ENCODE results near the gene DDX23. TPM values are rescaled to one million over a fixed set of nuclear protein-coding genes. Genes with fewer than 3 reads are reported as not detected.
A peak's percentile ranks its signal among the peaks of the same experiment; 100 is the strongest.

DDX23 gene
- total RNA-seq, 4 donors from 2014 or later, result 66.8 to 85.8 (median 73.0) TPM

DNA sequence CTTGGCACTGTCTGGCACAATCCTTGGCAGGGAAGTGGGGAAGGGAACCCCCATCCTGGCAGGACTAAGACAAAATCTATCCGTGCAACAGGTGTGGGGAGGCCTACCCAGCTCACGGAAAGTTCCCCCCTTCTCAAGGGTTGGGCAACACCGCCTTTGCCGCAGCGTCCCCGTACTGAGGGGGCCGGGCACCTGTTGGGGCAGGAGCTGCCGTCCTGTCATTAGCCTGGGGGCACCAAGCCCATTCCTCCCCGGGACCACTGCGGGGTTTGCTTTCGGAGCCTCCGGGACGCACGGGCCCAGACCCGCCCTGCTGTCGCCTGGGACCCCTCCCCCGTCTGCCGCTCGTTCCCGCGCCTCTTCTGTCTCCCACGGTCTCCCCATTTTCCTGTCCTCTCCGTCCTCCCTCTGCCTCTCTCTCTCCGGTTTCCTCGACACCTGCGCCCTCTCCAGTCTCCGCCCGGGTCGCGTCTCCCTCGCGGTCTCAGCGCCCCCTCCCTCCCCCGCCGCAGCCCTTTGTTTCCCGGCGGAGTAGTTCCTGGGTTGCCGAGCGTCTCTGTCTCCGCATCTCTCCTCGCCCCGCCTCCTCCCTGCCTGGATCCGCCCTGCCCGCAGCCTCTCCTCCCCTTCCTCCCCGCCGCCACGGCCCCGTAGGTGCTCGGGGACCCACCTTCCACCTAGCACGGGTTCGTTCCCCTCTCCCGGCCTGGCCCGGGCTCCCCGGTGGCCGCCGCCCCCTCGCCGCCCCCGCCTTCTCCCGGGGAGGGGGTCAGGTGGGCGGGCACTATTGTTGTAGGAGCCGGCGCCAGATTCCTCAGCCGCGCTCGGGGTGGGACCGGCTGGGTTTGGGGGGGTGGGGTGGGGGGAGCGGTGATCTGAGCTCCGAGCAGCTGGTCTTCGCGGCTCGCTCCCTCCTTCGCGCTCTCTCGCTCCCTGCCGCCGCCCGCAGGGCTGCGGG, 33.8 kb downstream of the DDX23 start, which contains the start of gene CACNB3:
CACNB3 (plus strand) TSS at position 624 of the 958 bp plus-strand sequence. CDS start 434 bp downstream, outside the sequence.
- H3K9me3 ChIP-seq, result no peaks in the 10 kb centered on the region
- 0% methylated on average over 14 to 25 of the region's 79 CpGs for WGBS, 2 donors (ENCODE audit: low coverage in 1 of 2)
- peak within 1 kb of the TSS; percentile 45 to 63 for H3K4me3 ChIP-seq
- ATAC-seq, result peak; percentile 37
- TF ChIP-seq POLR2A (IDR thresholded peaks at IDR 0.05), result no peak
- no peak for TF ChIP-seq POLR2AphosphoS5 (IDR thresholded peaks at IDR 0.05)
- no peak for TF ChIP-seq EP300 (IDR thresholded peaks at IDR 0.05)
- TF ChIP-seq, protein P1, sequence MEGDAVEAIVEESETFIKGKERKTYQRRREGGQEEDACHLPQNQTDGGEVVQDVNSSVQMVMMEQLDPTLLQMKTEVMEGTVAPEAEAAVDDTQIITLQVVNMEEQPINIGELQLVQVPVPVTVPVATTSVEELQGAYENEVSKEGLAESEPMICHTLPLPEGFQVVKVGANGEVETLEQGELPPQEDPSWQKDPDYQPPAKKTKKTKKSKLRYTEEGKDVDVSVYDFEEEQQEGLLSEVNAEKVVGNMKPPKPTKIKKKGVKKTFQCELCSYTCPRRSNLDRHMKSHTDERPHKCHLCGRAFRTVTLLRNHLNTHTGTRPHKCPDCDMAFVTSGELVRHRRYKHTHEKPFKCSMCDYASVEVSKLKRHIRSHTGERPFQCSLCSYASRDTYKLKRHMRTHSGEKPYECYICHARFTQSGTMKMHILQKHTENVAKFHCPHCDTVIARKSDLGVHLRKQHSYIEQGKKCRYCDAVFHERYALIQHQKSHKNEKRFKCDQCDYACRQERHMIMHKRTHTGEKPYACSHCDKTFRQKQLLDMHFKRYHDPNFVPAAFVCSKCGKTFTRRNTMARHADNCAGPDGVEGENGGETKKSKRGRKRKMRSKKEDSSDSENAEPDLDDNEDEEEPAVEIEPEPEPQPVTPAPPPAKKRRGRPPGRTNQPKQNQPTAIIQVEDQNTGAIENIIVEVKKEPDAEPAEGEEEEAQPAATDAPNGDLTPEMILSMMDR (IDR thresholded peaks at IDR 0.05), result no peak
- peaks cover 0 to 2% of the 10 kb centered on the region in 2 donors for H3K36me3 ChIP-seq
- peak within 1 kb of the TSS in 3 of 4 donors; percentile 64 to 80 (median 76) for H3K27ac ChIP-seq
- H3K4me1 ChIP-seq, result peaks cover 0 to 52% (median 29%) of the 10 kb centered on the region in 3 donors
- no peaks in the 10 kb centered on the region for H3K27me3 ChIP-seq

DNA sequence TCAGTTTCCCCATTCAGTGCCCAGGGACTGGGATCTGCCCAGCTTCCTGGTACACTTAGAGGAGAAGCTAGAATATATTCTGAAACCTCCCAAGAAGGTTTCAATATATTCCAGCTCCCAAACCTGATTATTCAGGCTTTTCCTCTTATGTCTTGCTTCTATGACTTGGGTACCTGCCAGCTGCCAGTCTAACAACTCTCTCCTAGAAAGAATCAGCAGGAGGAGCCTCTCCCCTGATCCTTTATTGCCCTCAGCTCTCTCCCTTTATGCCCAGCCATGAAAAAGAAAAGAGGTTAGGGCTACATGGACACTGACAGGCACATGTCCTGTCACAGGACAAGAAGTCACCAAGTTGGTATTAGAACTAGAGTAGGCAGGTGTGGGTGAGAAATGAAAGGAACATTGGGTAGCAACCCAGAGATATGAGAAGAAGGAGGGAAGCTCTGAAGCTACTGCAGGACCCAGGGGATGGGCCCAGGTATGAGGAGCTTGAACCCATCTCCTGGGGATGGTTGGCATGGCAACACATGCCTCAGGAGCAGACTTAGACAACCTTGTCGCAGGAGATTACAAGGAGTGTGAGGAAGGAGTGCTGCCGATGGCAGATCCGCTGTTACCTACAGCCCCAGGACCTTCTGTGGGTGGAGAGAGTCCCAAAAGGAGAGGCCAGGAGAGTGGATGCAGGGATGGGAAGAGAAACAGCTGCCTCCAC, 35.7 kb downstream of the DDX23 start:
- TF ChIP-seq, protein P1 (IDR thresholded peaks at IDR 0.05), result no peak
- no peak for TF ChIP-seq EP300 (IDR thresholded peaks at IDR 0.05)
- TF ChIP-seq POLR2A (IDR thresholded peaks at IDR 0.05), result no peak
- TF ChIP-seq POLR2AphosphoS5 (IDR thresholded peaks at IDR 0.05), result no peak
- Histone ChIP-seq H3K27ac (peak overlapping the region in 3 of 4 donors; percentile 87 to 94 (median 90)), H3K27me3 (no peaks in the 10 kb centered on the region), H3K36me3 (no peaks in the 10 kb centered on the region), H3K4me3 (peak overlapping the region in 1 of 2 donors; percentile 90), H3K9me3 (no peaks in the 10 kb centered on the region), H3K4me1 (peaks cover 0 to 70% (median 29%) of the 10 kb centered on the region in 3 donors)
- ATAC-seq, result no peak
- 73 to 100% methylated on average over 3 of the region's 3 CpGs for WGBS, 2 donors (ENCODE audit: low coverage in 1 of 2)

DNA sequence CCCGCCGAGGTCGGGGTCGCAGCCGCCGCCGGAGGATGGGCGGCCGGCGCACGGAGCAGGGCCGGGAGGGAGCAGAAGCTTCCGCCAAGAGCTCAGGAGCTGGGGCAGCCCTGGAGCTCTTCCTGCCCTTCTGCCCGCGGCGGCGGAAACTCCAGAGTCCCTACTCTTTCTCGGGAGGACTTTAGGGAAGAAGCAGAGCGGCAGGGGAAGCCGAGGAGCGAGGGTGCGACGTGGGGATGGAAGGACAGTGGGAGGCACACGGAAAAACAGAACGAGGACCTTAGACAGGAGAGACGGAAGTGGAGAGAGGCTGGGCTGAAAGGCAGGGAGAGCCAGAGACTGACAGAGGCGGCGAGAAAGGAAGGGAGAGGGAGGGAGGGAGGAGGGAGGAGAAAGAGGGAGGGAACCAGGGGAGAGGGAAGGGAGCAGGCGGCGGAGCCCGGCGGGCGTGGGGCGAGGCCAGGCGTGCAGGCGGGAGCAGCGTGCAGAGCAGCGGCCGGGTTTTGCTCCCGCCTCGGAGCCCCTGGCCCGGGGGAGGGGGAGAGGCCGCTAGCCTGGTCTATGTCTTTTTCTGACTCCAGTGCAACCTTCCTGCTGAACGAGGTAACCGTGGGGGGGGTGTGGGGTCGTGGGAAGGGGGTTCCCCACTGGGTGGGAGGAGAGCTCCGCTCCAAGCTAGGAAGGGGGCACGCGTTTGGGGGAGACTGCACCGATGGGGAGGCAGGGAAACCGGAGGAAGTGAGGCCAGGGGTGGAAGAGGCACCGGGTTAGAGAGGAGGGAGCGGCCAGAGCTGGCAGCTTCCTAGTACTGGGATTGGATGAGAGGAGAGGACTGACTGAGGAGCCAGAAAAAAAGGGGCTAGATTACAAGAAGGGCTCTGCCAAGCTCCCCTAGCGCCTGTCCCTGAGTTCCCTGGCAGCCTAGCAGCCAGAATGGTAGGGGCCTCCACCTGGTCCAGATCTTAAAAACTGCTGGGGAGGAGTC, 36.5 kb downstream of the DDX23 start:
- no peaks in the 10 kb centered on the region for H3K36me3 ChIP-seq
- H3K9me3 ChIP-seq, result no peaks in the 10 kb centered on the region
- 0 to 2% methylated on average over 22 to 25 of the region's 54 CpGs for WGBS, 2 donors (ENCODE audit: low coverage in 1 of 2)
- ATAC-seq, result peak; percentile 81
- no peak for TF ChIP-seq EP300 (IDR thresholded peaks at IDR 0.05)
- TF ChIP-seq, protein P1 (IDR thresholded peaks at IDR 0.05), result no peak
- TF ChIP-seq POLR2AphosphoS5 (IDR thresholded peaks at IDR 0.05), result peak; percentile 70
- TF ChIP-seq POLR2A (IDR thresholded peaks at IDR 0.05), result peak; percentile 20 to 50
- peak overlapping the region; percentile 89 to 90 for H3K4me3 ChIP-seq
- H3K4me1 ChIP-seq, result peaks cover 0 to 78% (median 29%) of the 10 kb centered on the region in 3 donors
- peak overlapping the region; percentile 75 to 94 (median 88) for H3K27ac ChIP-seq
- H3K27me3 ChIP-seq, result no peaks in the 10 kb centered on the region
